ENCODE data around the gene RIMBP3C. TPM values are rescaled to one million over a fixed set of nuclear protein-coding genes. Genes with fewer than 3 reads are reported as not detected.

RIMBP3C gene
- total and polyA plus RNA-seq, 2 experiments from 2014 or later, result 1.1 TPM; not detected in 1

- H3K27me3 ChIP-seq (ENCODE audit: insufficient read depth), result no peaks in the 10 kb centered on the region
These were observed 12.7 kb upstream of the RIMBP3C start for GRCh38 chr22:21563912-21564311.

More at GRCh38 chr22:21563912-21564311, 12.7 kb upstream of the RIMBP3C start:
- Mint-ChIP-seq H3K9me3 (no peaks in the 10 kb centered on the region; the same call in 2 of the 3 replicates), H3K27ac (no peak overlapping the region), H3K36me3 (ENCODE audit: low read depth) (no peaks in the 10 kb centered on the region), H3K4me1 (peaks cover 5% of the 10 kb centered on the region; the same call in 1 of the 3 replicates), H3K4me3 (no peak overlapping the region), H3K27me3 (ENCODE audit: insufficient read depth, low read depth, poor library complexity) (peaks cover 9% of the 10 kb centered on the region)
- peaks cover 6% of the 10 kb centered on the region; the same call in 1 of the 2 replicates for H4K20me1 ChIP-seq (replicated peaks; ENCODE audit: insufficient read depth)
- no peak overlapping the region for H3K4me3 ChIP-seq
- DNase-seq (ENCODE audit: low spot score) (no peak), ATAC-seq (no peak)
- no peak overlapping the region for H3K4me2 ChIP-seq
- H3K9me2 ChIP-seq (ENCODE audit: insufficient read depth), result no peaks in the 10 kb centered on the region
- TF ChIP-seq ZNF114 (CRISPR knock-in tag; IDR thresholded peaks at IDR 0.05) (no peak), NANOG (IDR thresholded peaks at IDR 0.05; ENCODE audit: borderline replicate concordance) (no peak), STAT1 (IDR thresholded peaks at IDR 0.05; ENCODE audit: unreplicated experiment) (no peak), POLR2AphosphoS5 (IDR thresholded peaks at IDR 0.05; ENCODE audit: low read depth) (no peak), JUNB (IDR thresholded peaks at IDR 0.05; ENCODE audit: unreplicated experiment) (no peak), EZH2 (IDR thresholded peaks at IDR 0.05; ENCODE audit: low read depth, unreplicated experiment) (no peak), ZNF331 (CRISPR knock-in tag; IDR thresholded peaks at IDR 0.05; ENCODE audit: low read depth) (no peak), EZH2phosphoT487 (IDR thresholded peaks at IDR 0.05; ENCODE audit: unreplicated experiment) (no peak), CTCF (conservative IDR thresholded peaks at IDR 0.05; ENCODE audit: low read depth in 2 of 2) (no peak)
- TF ChIP-seq, protein P1, sequence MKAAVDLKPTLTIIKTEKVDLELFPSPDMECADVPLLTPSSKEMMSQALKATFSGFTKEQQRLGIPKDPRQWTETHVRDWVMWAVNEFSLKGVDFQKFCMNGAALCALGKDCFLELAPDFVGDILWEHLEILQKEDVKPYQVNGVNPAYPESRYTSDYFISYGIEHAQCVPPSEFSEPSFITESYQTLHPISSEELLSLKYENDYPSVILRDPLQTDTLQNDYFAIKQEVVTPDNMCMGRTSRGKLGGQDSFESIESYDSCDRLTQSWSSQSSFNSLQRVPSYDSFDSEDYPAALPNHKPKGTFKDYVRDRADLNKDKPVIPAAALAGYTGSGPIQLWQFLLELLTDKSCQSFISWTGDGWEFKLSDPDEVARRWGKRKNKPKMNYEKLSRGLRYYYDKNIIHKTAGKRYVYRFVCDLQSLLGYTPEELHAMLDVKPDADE (IDR thresholded peaks at IDR 0.05), result no peak
- TF ChIP-seq, protein P2, sequence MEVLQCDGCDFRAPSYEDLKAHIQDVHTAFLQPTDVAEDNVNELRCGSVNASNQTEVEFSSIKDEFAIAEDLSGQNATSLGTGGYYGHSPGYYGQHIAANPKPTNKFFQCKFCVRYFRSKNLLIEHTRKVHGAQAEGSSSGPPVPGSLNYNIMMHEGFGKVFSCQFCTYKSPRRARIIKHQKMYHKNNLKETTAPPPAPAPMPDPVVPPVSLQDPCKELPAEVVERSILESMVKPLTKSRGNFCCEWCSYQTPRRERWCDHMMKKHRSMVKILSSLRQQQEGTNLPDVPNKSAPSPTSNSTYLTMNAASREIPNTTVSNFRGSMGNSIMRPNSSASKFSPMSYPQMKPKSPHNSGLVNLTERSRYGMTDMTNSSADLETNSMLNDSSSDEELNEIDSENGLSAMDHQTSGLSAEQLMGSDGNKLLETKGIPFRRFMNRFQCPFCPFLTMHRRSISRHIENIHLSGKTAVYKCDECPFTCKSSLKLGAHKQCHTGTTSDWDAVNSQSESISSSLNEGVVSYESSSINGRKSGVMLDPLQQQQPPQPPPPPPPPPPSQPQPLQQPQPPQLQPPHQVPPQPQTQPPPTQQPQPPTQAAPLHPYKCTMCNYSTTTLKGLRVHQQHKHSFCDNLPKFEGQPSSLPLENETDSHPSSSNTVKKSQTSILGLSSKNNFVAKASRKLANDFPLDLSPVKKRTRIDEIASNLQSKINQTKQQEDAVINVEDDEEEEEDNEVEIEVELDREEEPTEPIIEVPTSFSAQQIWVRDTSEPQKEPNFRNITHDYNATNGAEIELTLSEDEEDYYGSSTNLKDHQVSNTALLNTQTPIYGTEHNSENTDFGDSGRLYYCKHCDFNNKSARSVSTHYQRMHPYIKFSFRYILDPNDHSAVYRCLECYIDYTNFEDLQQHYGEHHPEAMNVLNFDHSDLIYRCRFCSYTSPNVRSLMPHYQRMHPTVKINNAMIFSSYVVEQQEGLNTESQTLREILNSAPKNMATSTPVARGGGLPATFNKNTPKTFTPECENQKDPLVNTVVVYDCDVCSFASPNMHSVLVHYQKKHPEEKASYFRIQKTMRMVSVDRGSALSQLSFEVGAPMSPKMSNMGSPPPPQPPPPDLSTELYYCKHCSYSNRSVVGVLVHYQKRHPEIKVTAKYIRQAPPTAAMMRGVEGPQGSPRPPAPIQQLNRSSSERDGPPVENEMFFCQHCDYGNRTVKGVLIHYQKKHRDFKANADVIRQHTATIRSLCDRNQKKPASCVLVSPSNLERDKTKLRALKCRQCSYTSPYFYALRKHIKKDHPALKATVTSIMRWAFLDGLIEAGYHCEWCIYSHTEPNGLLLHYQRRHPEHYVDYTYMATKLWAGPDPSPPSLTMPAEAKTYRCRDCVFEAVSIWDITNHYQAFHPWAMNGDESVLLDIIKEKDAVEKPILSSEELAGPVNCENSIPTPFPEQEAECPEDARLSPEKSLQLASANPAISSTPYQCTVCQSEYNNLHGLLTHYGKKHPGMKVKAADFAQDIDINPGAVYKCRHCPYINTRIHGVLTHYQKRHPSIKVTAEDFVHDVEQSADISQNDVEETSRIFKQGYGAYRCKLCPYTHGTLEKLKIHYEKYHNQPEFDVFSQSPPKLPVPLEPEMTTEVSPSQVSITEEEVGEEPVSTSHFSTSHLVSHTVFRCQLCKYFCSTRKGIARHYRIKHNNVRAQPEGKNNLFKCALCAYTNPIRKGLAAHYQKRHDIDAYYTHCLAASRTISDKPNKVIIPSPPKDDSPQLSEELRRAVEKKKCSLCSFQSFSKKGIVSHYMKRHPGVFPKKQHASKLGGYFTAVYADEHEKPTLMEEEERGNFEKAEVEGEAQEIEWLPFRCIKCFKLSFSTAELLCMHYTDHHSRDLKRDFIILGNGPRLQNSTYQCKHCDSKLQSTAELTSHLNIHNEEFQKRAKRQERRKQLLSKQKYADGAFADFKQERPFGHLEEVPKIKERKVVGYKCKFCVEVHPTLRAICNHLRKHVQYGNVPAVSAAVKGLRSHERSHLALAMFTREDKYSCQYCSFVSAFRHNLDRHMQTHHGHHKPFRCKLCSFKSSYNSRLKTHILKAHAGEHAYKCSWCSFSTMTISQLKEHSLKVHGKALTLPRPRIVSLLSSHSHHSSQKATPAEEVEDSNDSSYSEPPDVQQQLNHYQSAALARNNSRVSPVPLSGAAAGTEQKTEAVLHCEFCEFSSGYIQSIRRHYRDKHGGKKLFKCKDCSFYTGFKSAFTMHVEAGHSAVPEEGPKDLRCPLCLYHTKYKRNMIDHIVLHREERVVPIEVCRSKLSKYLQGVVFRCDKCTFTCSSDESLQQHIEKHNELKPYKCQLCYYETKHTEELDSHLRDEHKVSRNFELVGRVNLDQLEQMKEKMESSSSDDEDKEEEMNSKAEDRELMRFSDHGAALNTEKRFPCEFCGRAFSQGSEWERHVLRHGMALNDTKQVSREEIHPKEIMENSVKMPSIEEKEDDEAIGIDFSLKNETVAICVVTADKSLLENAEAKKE (CRISPR knock-in tag; IDR thresholded peaks at IDR 0.05), result no peak
- H2AFZ ChIP-seq, result no peak overlapping the region
- H3F3A ChIP-seq (replicated peaks; ENCODE audit: low read depth), result 0 out of 2 replicates have a peak, but pooled peaks cover 3% of the 10 kb centered on the region
- H3K79me2 ChIP-seq (replicated peaks; ENCODE audit: insufficient read depth), result peaks cover 13% of the 10 kb centered on the region
- H3K36me3 ChIP-seq (ENCODE audit: insufficient read depth), result no peaks in the 10 kb centered on the region
- no peak overlapping the region for H3K27ac ChIP-seq (ENCODE audit: low read depth)
- peaks cover 1% of the 10 kb centered on the region for H3K4me1 ChIP-seq (ENCODE audit: insufficient read depth)

Data from GM23338 (cell line).